ENCODE data around the gene MRPL16.

The MRPL16 gene

GRCh38 chr11:59783632-59784090 is 26.9 kb downstream of the MRPL16 start:
- no peak for TF ChIP-seq Cebpa-rat (IDR thresholded peaks at IDR 0.05)

GRCh38 chr11:59782080-59782479 is 28.5 kb downstream of the MRPL16 start:
- H4K20me1 ChIP-seq, result peaks cover 0 to 10% (median 0%) of the 10 kb centered on the region in 11 experiments; a peak in 6 of 22 replicates
- no peak overlapping the region for H3K27ac ChIP-seq
- TF ChIP-seq Cebpa-rat (IDR thresholded peaks at IDR 0.05), result no peak
- H3K9me3 ChIP-seq (replicated peaks in 1 of 11), result peaks cover 12 to 33% (median 30%) of the 10 kb centered on the region in 11 experiments
- H3K27me3 ChIP-seq, result no peaks in the 10 kb centered on the region
- H3K4me1 ChIP-seq, result peaks cover 26 to 55% (median 36%) of the 10 kb centered on the region in 10 experiments
- no peak overlapping the region for H3K9ac ChIP-seq
- no peak overlapping the region for H3K4me3 ChIP-seq
- H3K4me2 ChIP-seq, result no peak overlapping the region
- H3K36me3 ChIP-seq, result peaks cover 20 to 73% (median 64%) of the 10 kb centered on the region in 11 experiments

More at GRCh38 chr11:59783632-59784090, 26.9 kb downstream of the MRPL16 start:
- H3K4me3 ChIP-seq, result peak overlapping the region in 1 of 10 experiments; percentile 9; a peak in 2 of 20 replicates
- H3K27ac ChIP-seq, result no peak overlapping the region
- H3K9ac ChIP-seq, result no peak overlapping the region
- H3K4me1 ChIP-seq, result peaks cover 30 to 50% (median 44%) of the 10 kb centered on the region in 10 experiments
- no peaks in the 10 kb centered on the region for H3K27me3 ChIP-seq
- peaks cover 12 to 33% (median 30%) of the 10 kb centered on the region in 11 experiments for H3K9me3 ChIP-seq (replicated peaks in 1 of 11)
- peaks cover 34 to 73% (median 65%) of the 10 kb centered on the region in 11 experiments for H3K36me3 ChIP-seq
- H4K20me1 ChIP-seq, result peaks cover 0 to 16% (median 0%) of the 10 kb centered on the region in 11 experiments; a peak in 6 of 22 replicates
- H3K4me2 ChIP-seq, result peak overlapping the region in 4 of 11 experiments; percentile 9 to 60 (median 19); a peak in 5 of 22 replicates

GRCh38 chr11:59779487-59779886 is 31.1 kb downstream of the MRPL16 start:
- H4K20me1 ChIP-seq, result no peaks in the 10 kb centered on the region; a peak in 3 of 22 replicates
- TF ChIP-seq Cebpa-rat (IDR thresholded peaks at IDR 0.05), result no peak
- H3K9ac ChIP-seq, result no peak overlapping the region
- peaks cover 10 to 30% (median 27%) of the 10 kb centered on the region in 11 experiments for H3K9me3 ChIP-seq (replicated peaks in 1 of 11)
- peaks cover 0 to 43% (median 12%) of the 10 kb centered on the region in 10 experiments; a peak in 14 of 20 replicates for H3K4me1 ChIP-seq
- no peak overlapping the region for H3K4me3 ChIP-seq
- H3K27me3 ChIP-seq, result no peaks in the 10 kb centered on the region
- H3K4me2 ChIP-seq, result no peak overlapping the region
- H3K27ac ChIP-seq, result no peak overlapping the region
- H3K36me3 ChIP-seq, result peaks cover 31 to 94% (median 84%) of the 10 kb centered on the region in 11 experiments

GRCh38 chr11:59778122-59778521 is 32.5 kb downstream of the MRPL16 start:
- H3K4me2 ChIP-seq, result peak overlapping the region in 3 of 11 experiments; percentile 6 to 69 (median 24); a peak in 4 of 22 replicates

GRCh38 chr11:59777104-59777503 is 33.5 kb downstream of the MRPL16 start:
- Histone ChIP-seq H3K36me3 (peaks cover 36 to 86% (median 75%) of the 10 kb centered on the region in 11 experiments; a peak in 21 of 22 replicates), H3K4me2 (no peak overlapping the region), H4K20me1 (no peaks in the 10 kb centered on the region; a peak in 3 of 22 replicates), H3K27me3 (no peaks in the 10 kb centered on the region), H3K9ac (no peak overlapping the region), H3K27ac (no peak overlapping the region), H3K4me3 (no peak overlapping the region), H3K9me3 (replicated peaks in 1 of 11) (peaks cover 0 to 6% (median 6%) of the 10 kb centered on the region in 11 experiments; a peak in 18 of 22 replicates), H3K4me1 (peaks cover 11 to 55% (median 21%) of the 10 kb centered on the region in 10 experiments)
- no peak for TF ChIP-seq Cebpa-rat (IDR thresholded peaks at IDR 0.05)

More at GRCh38 chr11:59778122-59778521, 32.5 kb downstream of the MRPL16 start:
- TF ChIP-seq Cebpa-rat (IDR thresholded peaks at IDR 0.05), result no peak
- Histone ChIP-seq H3K9me3 (replicated peaks in 1 of 11) (peaks cover 0 to 16% (median 13%) of the 10 kb centered on the region in 11 experiments; a peak in 19 of 22 replicates), H3K9ac (0 out of 22 replicates have a peak overlapping the region, but pooled peaks of 1 of the 11 experiments have one; percentile 7), H3K36me3 (peaks cover 36 to 94% (median 83%) of the 10 kb centered on the region in 11 experiments), H3K27ac (0 out of 22 replicates have a peak overlapping the region, but pooled peaks of 1 of the 11 experiments have one; percentile 22), H3K4me3 (no peak overlapping the region), H4K20me1 (no peaks in the 10 kb centered on the region; a peak in 3 of 22 replicates), H3K27me3 (no peaks in the 10 kb centered on the region), H3K4me1 (peaks cover 1 to 45% (median 11%) of the 10 kb centered on the region in 10 experiments)

- Histone ChIP-seq H3K4me1 (peaks cover 18 to 62% (median 28%) of the 10 kb centered on the region in 10 experiments), H3K27ac (peak overlapping the region in 1 of 11 experiments; percentile 8; a peak in 1 of 22 replicates), H3K4me2 (no peak overlapping the region), H4K20me1 (no peaks in the 10 kb centered on the region; a peak in 3 of 22 replicates), H3K27me3 (no peaks in the 10 kb centered on the region), H3K9ac (no peak overlapping the region), H3K4me3 (no peak overlapping the region), H3K9me3 (replicated peaks in 1 of 11) (no peaks in the 10 kb centered on the region; a peak in 1 of 22 replicates), H3K36me3 (peaks cover 32 to 80% (median 70%) of the 10 kb centered on the region in 11 experiments; a peak in 21 of 22 replicates)
- no peak for TF ChIP-seq Cebpa-rat (IDR thresholded peaks at IDR 0.05)
Measured at GRCh38 chr11:59776210-59777066, 34.1 kb downstream of the MRPL16 start.

- TF ChIP-seq Cebpa-rat (IDR thresholded peaks at IDR 0.05), result no peak
- Histone ChIP-seq H3K36me3 (peaks cover 24 to 52% (median 44%) of the 10 kb centered on the region in 11 experiments; a peak in 21 of 22 replicates), H4K20me1 (peaks cover 0 to 6% (median 0%) of the 10 kb centered on the region in 11 experiments; a peak in 1 of 22 replicates), H3K27ac (peak overlapping the region; percentile 84 to 98 (median 93)), H3K4me3 (peak overlapping the region in 3 of 10 experiments; percentile 33 to 44 (median 41); a peak in 3 of 20 replicates), H3K27me3 (no peaks in the 10 kb centered on the region), H3K9me3 (replicated peaks in 1 of 11) (no peaks in the 10 kb centered on the region), H3K4me1 (peaks cover 34 to 90% (median 60%) of the 10 kb centered on the region in 10 experiments), H3K4me2 (peak overlapping the region; percentile 74 to 95 (median 89)), H3K9ac (peak overlapping the region in 9 of 11 experiments; percentile 62 to 82 (median 80); a peak in 18 of 22 replicates)
Measured at GRCh38 chr11:59773083-59773440, 37.5 kb downstream of the MRPL16 start.

GRCh38 chr11:59771605-59772004 is 39.0 kb downstream of the MRPL16 start:
- Histone ChIP-seq H3K4me3 (peak overlapping the region in 4 of 10 experiments; percentile 13 to 43 (median 39); a peak in 6 of 20 replicates), H4K20me1 (peaks cover 0 to 20% (median 0%) of the 10 kb centered on the region in 11 experiments; a peak in 7 of 22 replicates), H3K4me1 (peaks cover 48 to 95% (median 71%) of the 10 kb centered on the region in 10 experiments), H3K9ac (peak overlapping the region in 10 of 11 experiments; percentile 62 to 82 (median 80); a peak in 20 of 22 replicates), H3K9me3 (replicated peaks in 1 of 11) (no peaks in the 10 kb centered on the region), H3K36me3 (peaks cover 21 to 37% (median 32%) of the 10 kb centered on the region in 11 experiments; a peak in 21 of 22 replicates), H3K27me3 (no peaks in the 10 kb centered on the region), H3K27ac (peak overlapping the region; percentile 84 to 98 (median 93); a peak in 21 of 22 replicates), H3K4me2 (peak overlapping the region; percentile 74 to 95 (median 89))
- TF ChIP-seq Cebpa-rat (IDR thresholded peaks at IDR 0.05), result no peak
